WI38 (cell line): ENCODE measurements around the gene SLC17A3.

Experiments used
- H3K4me3 ChIP-seq: 2 replicates; pipeline ENCODE4 v1.5.1; 2011; ENCODE audit warnings: low read depth, mild to moderate bottlenecking, control low read depth, low read length
- TF ChIP-seq, protein P1 (sequence below): IDR thresholded peaks from 2 replicates; pipeline ENCODE4 v1.5.1; 2012; ENCODE audit warnings: low read depth, mild to moderate bottlenecking, control low read depth, low read length

Gene SLC17A3

GRCh38 chr6:25899123-25899522 is 25.1 kb upstream of the SLC17A3 start:
- H3K4me3 ChIP-seq, result no peak overlapping the region
- TF ChIP-seq, protein P1, sequence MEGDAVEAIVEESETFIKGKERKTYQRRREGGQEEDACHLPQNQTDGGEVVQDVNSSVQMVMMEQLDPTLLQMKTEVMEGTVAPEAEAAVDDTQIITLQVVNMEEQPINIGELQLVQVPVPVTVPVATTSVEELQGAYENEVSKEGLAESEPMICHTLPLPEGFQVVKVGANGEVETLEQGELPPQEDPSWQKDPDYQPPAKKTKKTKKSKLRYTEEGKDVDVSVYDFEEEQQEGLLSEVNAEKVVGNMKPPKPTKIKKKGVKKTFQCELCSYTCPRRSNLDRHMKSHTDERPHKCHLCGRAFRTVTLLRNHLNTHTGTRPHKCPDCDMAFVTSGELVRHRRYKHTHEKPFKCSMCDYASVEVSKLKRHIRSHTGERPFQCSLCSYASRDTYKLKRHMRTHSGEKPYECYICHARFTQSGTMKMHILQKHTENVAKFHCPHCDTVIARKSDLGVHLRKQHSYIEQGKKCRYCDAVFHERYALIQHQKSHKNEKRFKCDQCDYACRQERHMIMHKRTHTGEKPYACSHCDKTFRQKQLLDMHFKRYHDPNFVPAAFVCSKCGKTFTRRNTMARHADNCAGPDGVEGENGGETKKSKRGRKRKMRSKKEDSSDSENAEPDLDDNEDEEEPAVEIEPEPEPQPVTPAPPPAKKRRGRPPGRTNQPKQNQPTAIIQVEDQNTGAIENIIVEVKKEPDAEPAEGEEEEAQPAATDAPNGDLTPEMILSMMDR, result no peak

DNA sequence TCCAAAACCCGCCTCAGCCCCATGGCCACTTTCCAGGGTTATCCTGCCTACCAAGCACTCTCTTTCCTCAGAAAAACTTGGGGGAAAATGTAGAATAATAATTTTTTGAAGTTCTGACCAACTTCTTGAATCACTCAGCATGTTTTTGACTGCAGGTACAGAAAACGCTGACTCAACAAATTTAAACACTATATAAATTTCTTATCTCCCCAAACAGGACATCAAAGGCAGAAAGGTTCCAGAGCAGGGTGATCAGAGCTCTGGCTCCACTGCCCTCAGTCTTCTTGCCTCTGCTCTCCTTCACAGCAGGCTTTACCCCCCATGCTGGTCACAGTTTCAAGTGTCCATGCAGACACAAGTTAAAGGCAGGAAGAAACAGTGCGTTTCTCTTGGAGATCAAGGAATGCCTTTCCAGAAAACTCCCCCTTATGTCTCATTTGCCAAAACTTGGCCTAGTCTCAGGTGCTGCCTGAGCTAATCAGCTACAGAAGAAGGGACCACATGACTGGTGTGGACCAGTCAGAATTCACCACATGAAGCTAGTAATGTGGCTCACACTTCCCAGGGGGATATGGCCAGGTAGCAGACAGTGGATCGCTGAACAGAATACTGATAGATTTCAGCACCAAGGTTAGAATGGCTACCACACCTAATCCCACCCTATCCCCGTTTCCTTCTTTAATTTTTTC is 24.4 kb upstream of the SLC17A3 start:
- no peak overlapping the region for H3K4me3 ChIP-seq
- TF ChIP-seq, protein P1, result no peak

GRCh38 chr6:25896252-25896651 is 22.2 kb upstream of the SLC17A3 start:
- TF ChIP-seq, protein P1, result no peak
- H3K4me3 ChIP-seq, result no peak overlapping the region

GRCh38 chr6:25895771-25896170 is 21.7 kb upstream of the SLC17A3 start:
- TF ChIP-seq, protein P1, result no peak
- no peak overlapping the region for H3K4me3 ChIP-seq

- H3K4me3 ChIP-seq, result no peak overlapping the region
- TF ChIP-seq, protein P1, result no peak
These were observed 19.7 kb upstream of the SLC17A3 start for GRCh38 chr6:25893778-25894177.

DNA sequence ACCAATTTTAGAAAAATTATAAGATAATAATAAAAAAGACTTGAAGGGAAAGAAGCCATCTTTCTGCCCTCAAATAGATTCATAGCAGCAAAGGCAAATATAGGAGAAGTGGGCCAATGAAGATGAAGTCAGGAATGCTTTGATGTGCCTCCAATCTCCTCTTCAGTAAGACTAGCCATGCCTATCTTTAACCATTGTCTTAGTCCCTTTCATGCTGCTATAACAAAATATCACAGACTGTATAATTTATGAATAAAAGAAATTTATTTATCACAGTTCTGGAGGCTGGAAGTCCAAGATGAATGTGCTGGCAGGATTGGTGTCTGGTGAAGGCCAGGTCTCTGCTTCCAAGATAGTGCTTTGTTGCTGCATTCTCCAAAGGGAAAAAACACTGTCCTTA is 18.8 kb upstream of the SLC17A3 start:
- TF ChIP-seq, protein P1, result no peak
- H3K4me3 ChIP-seq, result no peak overlapping the region

- TF ChIP-seq, protein P1, result no peak
- no peak overlapping the region for H3K4me3 ChIP-seq
These were observed 16.1 kb upstream of the SLC17A3 start for GRCh38 chr6:25889877-25890853.
